Measurements from ENCODE around the gene FREM3. TPM values are rescaled to one million over a fixed set of nuclear protein-coding genes. Genes with fewer than 3 reads are reported as not detected.

The FREM3 gene
- polyA plus RNA-seq, 1 experiment: not detected

DNA sequence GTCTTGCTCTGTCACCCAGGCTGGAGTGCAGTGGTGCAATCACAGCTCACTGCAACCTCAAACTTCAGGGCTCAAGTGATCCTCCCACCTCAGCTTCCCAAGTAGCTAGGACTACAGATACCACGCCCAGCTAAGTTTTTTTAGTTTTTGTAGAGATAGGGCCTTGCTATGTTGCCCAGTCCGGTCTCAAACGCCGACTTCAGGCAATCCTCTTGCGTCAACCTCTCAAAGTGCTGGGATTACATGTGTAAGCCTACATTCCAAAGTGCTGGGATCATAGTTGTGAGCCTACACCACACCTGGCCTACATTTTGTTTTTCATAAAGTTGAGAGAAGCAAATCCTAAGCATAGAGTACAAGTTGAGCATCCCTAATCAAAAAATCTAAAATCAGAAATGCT, 144.8 kb downstream of the FREM3 start:
- peaks cover 3% of the 10 kb centered on the region; the same call in 1 of the 2 replicates for H3K9me3 ChIP-seq (ENCODE audit: control insufficient read depth, insufficient read depth, low read length)
- TF ChIP-seq, protein P1, sequence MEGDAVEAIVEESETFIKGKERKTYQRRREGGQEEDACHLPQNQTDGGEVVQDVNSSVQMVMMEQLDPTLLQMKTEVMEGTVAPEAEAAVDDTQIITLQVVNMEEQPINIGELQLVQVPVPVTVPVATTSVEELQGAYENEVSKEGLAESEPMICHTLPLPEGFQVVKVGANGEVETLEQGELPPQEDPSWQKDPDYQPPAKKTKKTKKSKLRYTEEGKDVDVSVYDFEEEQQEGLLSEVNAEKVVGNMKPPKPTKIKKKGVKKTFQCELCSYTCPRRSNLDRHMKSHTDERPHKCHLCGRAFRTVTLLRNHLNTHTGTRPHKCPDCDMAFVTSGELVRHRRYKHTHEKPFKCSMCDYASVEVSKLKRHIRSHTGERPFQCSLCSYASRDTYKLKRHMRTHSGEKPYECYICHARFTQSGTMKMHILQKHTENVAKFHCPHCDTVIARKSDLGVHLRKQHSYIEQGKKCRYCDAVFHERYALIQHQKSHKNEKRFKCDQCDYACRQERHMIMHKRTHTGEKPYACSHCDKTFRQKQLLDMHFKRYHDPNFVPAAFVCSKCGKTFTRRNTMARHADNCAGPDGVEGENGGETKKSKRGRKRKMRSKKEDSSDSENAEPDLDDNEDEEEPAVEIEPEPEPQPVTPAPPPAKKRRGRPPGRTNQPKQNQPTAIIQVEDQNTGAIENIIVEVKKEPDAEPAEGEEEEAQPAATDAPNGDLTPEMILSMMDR (IDR thresholded peaks at IDR 0.05; ENCODE audit: low read depth, low read length): no peak
- H3K4me3 ChIP-seq (ENCODE audit: low read depth, low read length): no peak overlapping the region
- no peak for DNase-seq (ENCODE audit: low read depth, low spot score)
- ChIA-PET CTCF (no interaction called here), POLR2A (no interaction called here)
- H3K27ac ChIP-seq (ENCODE audit: low read depth, low read length): no peak overlapping the region
- H3K27me3 ChIP-seq (ENCODE audit: control insufficient read depth, insufficient read depth, low read length): no peaks in the 10 kb centered on the region

DNA sequence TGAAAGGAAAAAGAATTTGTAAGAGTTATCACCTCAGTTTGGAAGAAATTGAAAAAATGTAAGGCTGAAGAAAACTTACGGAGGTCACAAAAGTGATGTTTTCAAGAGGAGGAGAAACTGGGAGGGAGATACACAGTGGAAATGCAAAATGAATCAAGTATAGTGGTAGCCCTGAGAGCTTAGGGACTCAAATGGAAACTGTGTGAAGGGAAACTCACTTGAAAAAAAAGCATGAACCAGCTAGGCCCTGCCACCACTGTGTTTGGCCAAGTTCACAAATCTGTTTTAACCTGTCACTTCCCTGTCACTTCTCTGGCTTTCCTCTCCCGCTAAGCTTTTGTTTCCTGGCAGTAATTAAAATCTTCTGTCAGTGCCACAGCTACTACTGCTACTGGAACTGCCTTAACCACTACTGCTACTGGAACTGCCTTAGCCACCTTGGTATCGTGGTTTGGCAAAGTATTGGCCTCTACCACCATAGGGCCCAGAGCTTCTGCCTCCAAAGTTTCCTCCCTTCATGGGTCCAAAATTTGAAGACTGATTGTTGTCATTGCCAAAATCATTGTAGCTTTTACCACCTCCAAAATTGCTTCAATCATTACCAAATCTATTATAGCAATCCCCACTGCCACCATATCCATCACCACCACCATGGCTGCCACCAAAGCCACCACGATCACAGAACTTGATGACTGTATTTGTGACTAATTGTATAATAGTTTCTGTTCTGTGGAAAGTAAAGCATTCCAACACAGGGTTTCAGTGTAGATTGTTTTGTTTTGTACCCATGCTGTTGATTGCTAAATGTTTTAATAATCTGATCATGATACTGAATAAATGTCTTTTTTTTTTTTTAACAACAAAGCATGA, 145.5 kb downstream of the FREM3 start:
- DNase-seq (ENCODE audit: low read depth, low spot score): no peak
- Histone ChIP-seq H3K27ac (ENCODE audit: low read depth, low read length) (no peak overlapping the region), H3K4me3 (ENCODE audit: low read depth, low read length) (no peak overlapping the region), H3K27me3 (ENCODE audit: control insufficient read depth, insufficient read depth, low read length) (no peaks in the 10 kb centered on the region), H3K9me3 (ENCODE audit: control insufficient read depth, insufficient read depth, low read length) (peaks cover 3% of the 10 kb centered on the region; the same call in 1 of the 2 replicates)
- POLR2A ChIA-PET: no interaction called here
- CTCF ChIA-PET: no interaction called here
- TF ChIP-seq, protein P1 (IDR thresholded peaks at IDR 0.05; ENCODE audit: low read depth, low read length): no peak

DNA sequence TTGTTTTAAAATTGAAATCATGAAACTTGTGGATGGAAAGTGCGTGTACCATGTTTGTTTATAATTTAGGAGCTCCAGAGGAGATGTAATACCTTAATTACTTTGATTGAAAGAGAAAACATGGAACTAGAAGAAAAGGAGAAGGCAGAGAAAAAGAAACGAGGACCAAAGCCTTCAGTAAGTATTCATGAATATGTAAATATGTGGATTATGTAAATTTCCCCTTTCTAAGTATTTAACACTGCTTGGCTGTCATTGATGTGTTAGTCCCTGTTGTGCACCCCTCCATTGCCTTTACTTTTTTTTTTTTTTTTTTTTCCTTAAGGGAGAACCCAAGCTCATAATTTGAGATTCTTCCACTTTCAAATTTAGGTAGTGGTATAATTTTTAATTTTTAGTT, 150.5 kb downstream of the FREM3 start:
- TF ChIP-seq, protein P1 (IDR thresholded peaks at IDR 0.05; ENCODE audit: low read depth, low read length): no peak
- H3K27ac ChIP-seq (ENCODE audit: low read depth, low read length): no peak overlapping the region
- DNase-seq (ENCODE audit: low read depth, low spot score): no peak
- H3K9me3 ChIP-seq (ENCODE audit: control insufficient read depth, insufficient read depth, low read length): no peaks in the 10 kb centered on the region
- ChIA-PET POLR2A (no interaction called here), CTCF (interaction anchor here (0.6 to 1.0 kb wide), 2 partner anchors 18 to 340 kb away, joined by 4 to 9 read pairs; no protein-coding TSS in a partner anchor)
- no peak overlapping the region for H3K4me3 ChIP-seq (ENCODE audit: low read depth, low read length)
- no peaks in the 10 kb centered on the region for H3K27me3 ChIP-seq (ENCODE audit: control insufficient read depth, insufficient read depth, low read length)

DNA sequence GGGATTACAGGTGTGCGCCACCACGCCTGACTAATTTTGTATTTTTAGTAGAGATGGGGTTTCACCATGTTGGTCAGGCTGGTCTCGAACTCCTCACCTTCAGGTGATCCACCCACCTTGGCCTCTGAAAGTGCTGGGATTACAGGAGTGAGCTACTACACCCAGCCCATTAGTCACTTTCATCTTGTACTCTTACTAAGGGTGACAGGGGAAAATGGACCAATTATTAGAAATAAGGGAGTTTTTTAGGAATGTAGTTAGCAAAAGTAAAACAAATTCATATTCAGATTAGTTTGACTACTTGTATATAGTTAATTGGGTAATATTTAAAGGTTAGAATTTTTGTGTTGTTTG, 160.8 kb downstream of the FREM3 start:
- Histone ChIP-seq H3K27ac (ENCODE audit: low read depth, low read length) (no peak overlapping the region), H3K9me3 (ENCODE audit: control insufficient read depth, insufficient read depth, low read length) (no peaks in the 10 kb centered on the region), H3K27me3 (ENCODE audit: control insufficient read depth, insufficient read depth, low read length) (no peaks in the 10 kb centered on the region), H3K4me3 (ENCODE audit: low read depth, low read length) (no peak overlapping the region)
- ChIA-PET CTCF (interaction anchor here (0.6 kb wide), 1 partner anchor 12 kb away, joined by 3 read pairs; no protein-coding TSS in a partner anchor), POLR2A (no interaction called here)
- TF ChIP-seq, protein P1 (IDR thresholded peaks at IDR 0.05; ENCODE audit: low read depth, low read length): no peak
- DNase-seq (ENCODE audit: low read depth, low spot score): no peak

DNA sequence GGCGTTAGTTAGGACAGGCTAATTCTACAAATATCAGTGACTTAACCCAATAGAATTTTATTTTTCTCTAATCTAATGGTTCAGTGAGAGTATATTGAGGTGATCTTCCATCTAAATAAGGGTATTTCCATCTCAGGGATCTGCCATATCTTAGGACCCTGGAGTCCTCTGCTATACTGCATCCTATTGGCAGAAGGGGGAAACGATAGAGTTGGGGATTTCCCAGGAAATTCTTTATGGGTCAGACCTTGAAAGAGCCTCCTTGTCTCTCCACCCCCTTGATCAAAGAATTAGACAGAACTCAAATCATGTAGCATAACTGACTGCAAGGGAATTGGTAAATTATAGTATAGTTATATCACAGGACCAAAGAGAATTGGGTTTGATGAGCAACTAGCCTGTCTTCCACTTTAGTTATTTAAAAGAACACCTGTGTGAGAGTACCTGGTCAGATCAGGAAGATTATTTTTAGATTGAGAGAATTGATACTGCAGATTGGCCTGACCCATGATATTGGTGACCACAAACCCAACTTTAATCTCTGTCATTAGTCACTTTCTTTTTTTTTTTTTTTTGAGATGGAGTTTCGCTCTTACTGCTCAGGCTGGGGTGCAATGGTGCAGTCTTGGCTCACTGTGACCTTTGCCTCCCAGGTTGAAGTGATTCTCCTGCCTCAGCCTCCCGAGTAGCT, 161.4 kb downstream of the FREM3 start:
- Histone ChIP-seq H3K9me3 (ENCODE audit: control insufficient read depth, insufficient read depth, low read length) (no peaks in the 10 kb centered on the region), H3K4me3 (ENCODE audit: low read depth, low read length) (no peak overlapping the region), H3K27ac (ENCODE audit: low read depth, low read length) (no peak overlapping the region), H3K27me3 (ENCODE audit: control insufficient read depth, insufficient read depth, low read length) (no peaks in the 10 kb centered on the region)
- CTCF ChIA-PET: no interaction called here
- TF ChIP-seq, protein P1 (IDR thresholded peaks at IDR 0.05; ENCODE audit: low read depth, low read length): no peak
- no peak for DNase-seq (ENCODE audit: low read depth, low spot score)
- POLR2A ChIA-PET: no interaction called here
